GM12874 (cell line): ENCODE results near the gene BTN1A1.
A peak's percentile ranks its signal among the peaks of the same experiment; 100 is the strongest.

Experiments
- TF ChIP-seq, protein P1 (sequence below): IDR thresholded peaks from 2 replicates; pipeline ENCODE4 v1.5.1; 2011; ENCODE audit warnings: low read depth, mild to moderate bottlenecking, control low read depth, low read length, moderate library complexity; ENCODE audit not compliant: insufficient read depth

The BTN1A1 gene

GRCh38 chr6:26487466-26487865, 12.6 kb upstream of the BTN1A1 start:
- TF ChIP-seq, protein P1, sequence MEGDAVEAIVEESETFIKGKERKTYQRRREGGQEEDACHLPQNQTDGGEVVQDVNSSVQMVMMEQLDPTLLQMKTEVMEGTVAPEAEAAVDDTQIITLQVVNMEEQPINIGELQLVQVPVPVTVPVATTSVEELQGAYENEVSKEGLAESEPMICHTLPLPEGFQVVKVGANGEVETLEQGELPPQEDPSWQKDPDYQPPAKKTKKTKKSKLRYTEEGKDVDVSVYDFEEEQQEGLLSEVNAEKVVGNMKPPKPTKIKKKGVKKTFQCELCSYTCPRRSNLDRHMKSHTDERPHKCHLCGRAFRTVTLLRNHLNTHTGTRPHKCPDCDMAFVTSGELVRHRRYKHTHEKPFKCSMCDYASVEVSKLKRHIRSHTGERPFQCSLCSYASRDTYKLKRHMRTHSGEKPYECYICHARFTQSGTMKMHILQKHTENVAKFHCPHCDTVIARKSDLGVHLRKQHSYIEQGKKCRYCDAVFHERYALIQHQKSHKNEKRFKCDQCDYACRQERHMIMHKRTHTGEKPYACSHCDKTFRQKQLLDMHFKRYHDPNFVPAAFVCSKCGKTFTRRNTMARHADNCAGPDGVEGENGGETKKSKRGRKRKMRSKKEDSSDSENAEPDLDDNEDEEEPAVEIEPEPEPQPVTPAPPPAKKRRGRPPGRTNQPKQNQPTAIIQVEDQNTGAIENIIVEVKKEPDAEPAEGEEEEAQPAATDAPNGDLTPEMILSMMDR, result no peak

DNA sequence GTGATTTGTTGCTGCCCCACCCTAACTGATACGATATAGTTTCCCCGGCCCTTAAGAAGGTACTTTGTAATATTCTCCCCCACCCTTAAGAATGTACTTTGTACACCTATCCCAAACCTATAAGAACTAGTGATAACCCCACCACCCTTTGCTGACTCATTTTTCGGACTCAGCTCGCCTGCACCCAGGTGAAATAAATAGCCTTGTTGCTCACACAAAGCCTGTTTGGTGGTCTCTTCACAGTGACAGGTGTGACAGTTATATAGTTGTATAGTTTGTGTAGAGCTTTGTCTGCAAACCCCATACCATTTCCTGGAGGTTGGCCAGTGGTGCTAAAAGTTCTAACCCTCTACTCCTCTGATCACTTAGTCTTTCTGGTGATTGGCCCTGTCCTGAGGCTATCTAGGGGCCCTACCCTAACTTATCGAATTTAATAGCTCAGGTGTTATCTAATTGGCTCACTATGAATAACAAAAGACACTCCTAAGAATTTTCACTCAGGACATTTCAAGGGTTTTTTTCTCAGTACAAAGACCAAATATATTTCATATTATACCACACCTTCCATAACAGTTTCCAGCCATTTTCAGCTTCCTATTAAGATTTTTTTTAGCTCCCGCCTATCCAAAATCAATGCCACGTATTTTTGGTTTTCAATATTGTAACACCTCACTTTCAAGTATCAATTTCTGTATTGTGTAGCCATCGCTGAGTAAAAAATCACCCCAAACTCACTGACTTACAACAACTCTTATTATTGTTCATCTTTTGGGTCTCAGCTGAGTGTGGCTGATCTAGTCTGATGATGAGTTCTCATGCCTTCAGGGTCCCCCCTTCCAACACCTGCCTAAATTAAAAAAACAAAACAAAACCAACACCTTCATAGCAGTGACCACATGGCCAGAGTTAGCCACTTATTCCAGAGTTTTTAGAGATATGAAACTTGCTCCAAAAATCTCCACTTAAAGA, 9.8 kb upstream of the BTN1A1 start:
- TF ChIP-seq, protein P1, result no peak

GRCh38 chr6:26491604-26492003, 8.5 kb upstream of the BTN1A1 start:
- TF ChIP-seq, protein P1, result no peak

DNA sequence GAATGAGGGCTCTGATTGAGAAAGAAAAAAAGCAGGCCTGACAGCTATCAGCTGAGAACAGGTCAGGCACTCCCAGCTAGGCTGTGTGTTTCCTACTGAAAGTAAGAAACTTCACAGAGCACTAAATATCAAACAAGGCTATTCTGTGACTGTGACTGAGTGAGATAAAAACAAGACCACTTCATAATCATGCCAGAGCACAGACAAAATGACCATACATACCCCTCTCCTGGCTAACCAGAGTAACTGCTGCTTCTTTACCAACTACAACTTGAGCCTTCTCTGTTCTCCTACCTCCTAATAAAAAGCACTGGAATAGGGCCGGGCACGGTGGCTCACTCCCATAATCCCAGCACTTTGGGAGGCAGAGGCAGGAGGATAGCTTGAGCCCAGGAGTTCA, 6.8 kb upstream of the BTN1A1 start:
- TF ChIP-seq, protein P1, result peak; percentile 30; the same call in 1 of the 2 replicates

GRCh38 chr6:26494117-26494516, 6.0 kb upstream of the BTN1A1 start:
- TF ChIP-seq, protein P1, result no peak

- TF ChIP-seq, protein P1, result no peak
These were observed 4.8 kb upstream of the BTN1A1 start for GRCh38 chr6:26495281-26495680.

- TF ChIP-seq, protein P1, result no peak
These were observed 2.5 kb upstream of the BTN1A1 start for GRCh38 chr6:26497610-26498009.
